ENCODE data around the gene INHBB. TPM values are rescaled to one million over a fixed set of nuclear protein-coding genes. Genes with fewer than 3 reads are reported as not detected.
"Not testable (repeated sequence)": the region's sequence is repeated elsewhere in the genome, so short reads cannot be mapped to it uniquely, and the experiment has no call there.

INHBB gene
- total RNA-seq, 4 donors from 2014 or later, result 0.15 to 2.5 (median 0.93) TPM

GRCh38 chr2:120307482-120307881 lies 38.5 kb upstream of the INHBB start:
- H3K27ac ChIP-seq, result no peak overlapping the region
- H3K9me3 ChIP-seq, result no peaks in the 10 kb centered on the region
- H3K4me1 ChIP-seq, result peaks cover 0 to 3% (median 3%) of the 10 kb centered on the region in 3 donors
- H3K36me3 ChIP-seq, result peaks cover 0 to 29% (median 0%) of the 10 kb centered on the region in 3 donors
- no peak for DNase-seq
- no peak for TF ChIP-seq CTCF (IDR thresholded peaks at IDR 0.05)
- TF ChIP-seq POLR2A (IDR thresholded peaks at IDR 0.05), result no peak
- intact Hi-C loops (cut with DNase I), result no loop called here
- no peak overlapping the region for H3K4me3 ChIP-seq
- H3K27me3 ChIP-seq, result no peaks in the 10 kb centered on the region
- WGBS, 2 donors, result 68 to 76% methylated on average over 6 to 7 of the region's 7 CpGs

- Histone ChIP-seq H3K36me3 (peaks cover 0 to 22% (median 0%) of the 10 kb centered on the region in 3 donors), H3K27me3 (no peaks in the 10 kb centered on the region), H3K9me3 (no peaks in the 10 kb centered on the region), H3K4me3 (no peak overlapping the region), H3K4me1 (peaks cover 0 to 10% (median 8%) of the 10 kb centered on the region in 3 donors), H3K27ac (no peak overlapping the region)
- DNase-seq, result no peak
- no peak for TF ChIP-seq CTCF (IDR thresholded peaks at IDR 0.05)
- no peak for TF ChIP-seq POLR2A (IDR thresholded peaks at IDR 0.05)
- 91 to 93% methylated on average over 7 to 12 of the region's 16 CpGs for WGBS, 2 donors
- intact Hi-C loops (cut with DNase I), result no loop called here
These were observed 37.7 kb upstream of the INHBB start for GRCh38 chr2:120308038-120308910.

GRCh38 chr2:120310136-120310535 lies 35.8 kb upstream of the INHBB start:
- Histone ChIP-seq H3K27ac (no peak overlapping the region), H3K27me3 (peaks cover 0 to 14% (median 0%) of the 10 kb centered on the region in 4 donors), H3K4me3 (no peak overlapping the region), H3K4me1 (peaks cover 0 to 19% (median 8%) of the 10 kb centered on the region in 3 donors), H3K36me3 (peaks cover 0 to 11% (median 0%) of the 10 kb centered on the region in 3 donors), H3K9me3 (no peaks in the 10 kb centered on the region)
- 79 to 92% methylated on average over 6 of the region's 6 CpGs for WGBS, 2 donors
- intact Hi-C loops (cut with DNase I), result loop anchor here (10.0 kb wide), 1 partner anchor 195 kb away; no protein-coding TSS in a partner anchor
- TF ChIP-seq CTCF (IDR thresholded peaks at IDR 0.05) (no peak), POLR2A (IDR thresholded peaks at IDR 0.05) (no peak)
- DNase-seq, result no peak

GRCh38 chr2:120310841-120311240 lies 35.1 kb upstream of the INHBB start:
- Histone ChIP-seq H3K4me1 (peaks cover 0 to 19% (median 8%) of the 10 kb centered on the region in 3 donors), H3K27me3 (peaks cover 0 to 14% (median 0%) of the 10 kb centered on the region in 4 donors)
- WGBS, 2 donors, result 81 to 92% methylated on average over 7 to 8 of the region's 8 CpGs
- not testable (repeated sequence) for H3K36me3 ChIP-seq, H3K9me3 ChIP-seq, H3K27ac ChIP-seq, DNase-seq, H3K4me3 ChIP-seq
- intact Hi-C loops (cut with DNase I), result loop anchor here (10.0 kb wide), 1 partner anchor 196 kb away; no protein-coding TSS in a partner anchor

GRCh38 chr2:120312076-120312475 lies 33.9 kb upstream of the INHBB start:
- H3K4me1 ChIP-seq, result peaks cover 0 to 19% (median 8%) of the 10 kb centered on the region in 3 donors
- TF ChIP-seq POLR2A (IDR thresholded peaks at IDR 0.05) (no peak), CTCF (IDR thresholded peaks at IDR 0.05) (no peak)
- no peak overlapping the region for H3K27ac ChIP-seq
- no peak for DNase-seq
- 73 to 77% methylated on average over 6 of the region's 6 CpGs for WGBS, 2 donors
- intact Hi-C loops (cut with DNase I), result loop anchor here (10.0 kb wide), 1 partner anchor 197 kb away; no protein-coding TSS in a partner anchor
- H3K36me3 ChIP-seq, result no peaks in the 10 kb centered on the region
- H3K4me3 ChIP-seq, result no peak overlapping the region
- H3K9me3 ChIP-seq, result no peaks in the 10 kb centered on the region
- peaks cover 0 to 14% (median 0%) of the 10 kb centered on the region in 4 donors for H3K27me3 ChIP-seq
